Measurements from ENCODE around the gene SLF2. TPM values are rescaled to one million over a fixed set of nuclear protein-coding genes. Genes with fewer than 3 reads are reported as not detected.

Gene SLF2
- total and polyA plus RNA-seq, 2 of the 13 experiments (the other 11 are each of a cell fraction or from before 2014, with no cell fraction given): 12.2 to 48.1 TPM

GRCh38 chr10:100970914-100971811 is 58.4 kb downstream of the SLF2 start (continued):
- TF ChIP-seq TFDP2 (CRISPR knock-in tag; IDR thresholded peaks at IDR 0.05): peak; percentile 71
- no peak; the same call in 1 of the 2 replicates for TF ChIP-seq PHF20 (CRISPR knock-in tag; IDR thresholded peaks at IDR 0.05)
- TF ChIP-seq MTA1 (CRISPR knock-in tag; IDR thresholded peaks at IDR 0.05; ENCODE audit: borderline replicate concordance): peak; percentile 76; the same call in 1 of the 2 replicates
- TF ChIP-seq ZMAT3 (CRISPR knock-in tag; conservative IDR thresholded peaks at IDR 0.05): peak; percentile 74
- TF ChIP-seq HNRNPLL (IDR thresholded peaks at IDR 0.05; ENCODE audit: low read depth, low read length, poor library complexity, severe bottlenecking): no peak
- TF ChIP-seq ZFP82 (CRISPR knock-in tag; IDR thresholded peaks at IDR 0.05; ENCODE audit: borderline replicate concordance): no peak; the same call in 1 of the 2 replicates
- TF ChIP-seq ZNF770 (CRISPR knock-in tag; IDR thresholded peaks at IDR 0.05): 0 out of 2 replicates have a peak, but pooled peaks have one; percentile 57
- peak; percentile 79 for TF ChIP-seq SP4 (CRISPR knock-in tag; IDR thresholded peaks at IDR 0.05)
- no peak for TF ChIP-seq CENPX (CRISPR knock-in tag; IDR thresholded peaks at IDR 0.05)
- TF ChIP-seq ZNF710 (CRISPR knock-in tag; IDR thresholded peaks at IDR 0.05; ENCODE audit: borderline replicate concordance): peak; percentile 95; the same call in 1 of the 2 replicates
- TF ChIP-seq PCBP2 (optimal IDR thresholded peaks at IDR 0.05; ENCODE audit: low read depth, low read length, poor library complexity, severe bottlenecking): no peak
- peak; percentile 33 for TF ChIP-seq NFYB (CRISPR knock-in tag; IDR thresholded peaks at IDR 0.05)
- no peak for TF ChIP-seq HDAC6 (IDR thresholded peaks at IDR 0.05; ENCODE audit: low read depth, low read length)
- TF ChIP-seq PBX3 (CRISPR knock-in tag; IDR thresholded peaks at IDR 0.05; ENCODE audit: borderline replicate concordance): no peak
- TF ChIP-seq MTF1 (CRISPR knock-in tag; IDR thresholded peaks at IDR 0.05): no peak
- TF ChIP-seq PREB (CRISPR knock-in tag; IDR thresholded peaks at IDR 0.05): no peak
- TF ChIP-seq ZNF644 (CRISPR knock-in tag; IDR thresholded peaks at IDR 0.05; ENCODE audit: low read depth): no peak

Measured in HepG2 (cell line).